IMR-90 (cell line): ENCODE measurements around the gene TLCD5. TPM values are rescaled to one million over a fixed set of nuclear protein-coding genes. Genes with fewer than 3 reads are reported as not detected.

Experiments used
- ATAC-seq: fragments of 200-7000 bp; cut with Tn5 transposase; 2 replicates; pipeline ENCODE4 v1.9.1; 2020; ENCODE audit warnings: low read depth, mild to moderate bottlenecking, moderate library complexity
- BruUV-seq: library from RNA; stranded (reverse); fragments of 400-500 nt; replicated peaks from 2 replicates; lab custom pipeline; 2021; lab: Mats Ljungman, UMichigan
- CTCF ChIA-PET: fragments of 300-600 bp; formaldehyde crosslinking; extraction: SDS; loops from one replicate; lab custom pipeline; 2021; ENCODE audit warnings: antibody characterized with exemption; lab: Yijun Ruan, JAX
- POLR2A ChIA-PET: fragments of 300-600 bp; sonication (Branson Sonifier 250); formaldehyde crosslinking; loops from one replicate; lab custom pipeline; 2022; ENCODE audit warnings: antibody characterized with exemption; ENCODE audit not compliant: unreplicated experiment; lab: Charles Lee
- DNase-seq: peaks from one replicate; pipeline ENCODE4 v3.0.0; 2013
- H2AFZ ChIP-seq: replicated peaks from 2 replicates; pipeline ENCODE3; 2013; ENCODE audit warnings: low read length, mild to moderate bottlenecking; ENCODE audit not compliant: poor library complexity
- H2AK5ac ChIP-seq: 2 replicates; pipeline ENCODE4 v1.6.1; 2013; ENCODE audit warnings: low read depth, low read length, inconsistent platforms
- H2AK9ac ChIP-seq: replicated peaks from 2 replicates; pipeline ENCODE3; 2013; ENCODE audit warnings: mild to moderate bottlenecking, low read depth, low read length, moderate library complexity; ENCODE audit not compliant: poor library complexity
- H2BK120ac ChIP-seq: 2 replicates; pipeline ENCODE4 v1.6.1; 2013; ENCODE audit warnings: low read depth, low read length, inconsistent platforms
- H2BK15ac ChIP-seq: 3 replicates; pipeline ENCODE4 v1.6.1; 2013; ENCODE audit warnings: low read depth, low read length, inconsistent platforms
- H2BK20ac ChIP-seq: 2 replicates; pipeline ENCODE4 v1.6.1; 2013; ENCODE audit warnings: low read depth, mild to moderate bottlenecking, inconsistent platforms, low read length, moderate library complexity
- H2BK5ac ChIP-seq: 2 replicates; pipeline ENCODE4 v1.6.1; 2013; ENCODE audit warnings: mild to moderate bottlenecking, low read depth, low read length, inconsistent platforms; ENCODE audit not compliant: poor library complexity, severe bottlenecking
- H3K14ac ChIP-seq: replicated peaks from 2 replicates; pipeline ENCODE4 v1.6.1; 2013; ENCODE audit warnings: low read depth, low read length, inconsistent platforms
- H3K18ac ChIP-seq: 2 replicates; pipeline ENCODE4 v1.6.1; 2013; ENCODE audit warnings: low read depth, low read length, control low read depth
- H3K23ac ChIP-seq: 2 replicates; pipeline ENCODE4 v1.6.1; 2013; ENCODE audit warnings: low read depth, low read length, inconsistent platforms
- H3K27ac ChIP-seq: 2 replicates; pipeline ENCODE4 v1.5.1; 2013; ENCODE audit warnings: mild to moderate bottlenecking, control low read depth, low read length; ENCODE audit not compliant: insufficient read depth
- H3K27me3 ChIP-seq: 2 replicates; pipeline ENCODE4 v1.6.1; 2013; ENCODE audit warnings: low read length; ENCODE audit not compliant: control insufficient read depth, insufficient read depth
- H3K36me3 ChIP-seq: 2 replicates; pipeline ENCODE4 v1.6.1; 2013; ENCODE audit warnings: low read length, mixed read lengths; ENCODE audit not compliant: control insufficient read depth, insufficient read depth
- H3K4ac ChIP-seq: 2 replicates; pipeline ENCODE4 v1.6.1; 2013; ENCODE audit warnings: low read depth, low read length, inconsistent platforms
- H3K4me1 ChIP-seq: 2 replicates; pipeline ENCODE4 v1.6.1; 2013; ENCODE audit warnings: low read length, mixed read lengths; ENCODE audit not compliant: control insufficient read depth, insufficient read depth
- H3K4me2 ChIP-seq: 2 replicates; pipeline ENCODE4 v1.6.1; 2013; ENCODE audit warnings: low read depth, mild to moderate bottlenecking, control low read depth, low read length, moderate library complexity
- H3K4me3 ChIP-seq: 2 replicates; pipeline ENCODE4 v1.5.1; 2013; ENCODE audit warnings: low read depth, mild to moderate bottlenecking, control low read depth, low read length, moderate library complexity; ENCODE audit not compliant: insufficient read depth
- H3K56ac ChIP-seq: 2 replicates; pipeline ENCODE4 v1.6.1; 2013; ENCODE audit warnings: low read length, inconsistent platforms; ENCODE audit not compliant: insufficient read depth; ENCODE audit errors: extremely low read depth
- H3K79me1 ChIP-seq, 2 experiments: 2 replicates each; pipeline ENCODE4 v1.6.1; 2013; ENCODE audit warnings: low read length in 2 of 2, inconsistent platforms in 1 of 2, low read depth in 1 of 2
- H3K9ac ChIP-seq: 2 replicates; pipeline ENCODE4 v1.6.1; 2013; ENCODE audit warnings: low read depth, low read length, control low read depth
- H3K9me1 ChIP-seq: 2 replicates; pipeline ENCODE4 v1.6.1; 2013; ENCODE audit warnings: low read length, inconsistent platforms; ENCODE audit not compliant: insufficient read depth
- H3K9me3 ChIP-seq: 2 replicates; pipeline ENCODE4 v1.6.1; 2013; ENCODE audit warnings: low read length; ENCODE audit not compliant: control insufficient read depth, insufficient read depth
- H4K20me1 ChIP-seq: 2 replicates; pipeline ENCODE4 v1.6.1; 2013; ENCODE audit warnings: low read length, inconsistent platforms; ENCODE audit not compliant: insufficient read depth
- H4K5ac ChIP-seq: 2 replicates; pipeline ENCODE4 v1.6.1; 2013; ENCODE audit warnings: mild to moderate bottlenecking, low read depth, low read length, control low read depth
- H4K8ac ChIP-seq, 2 experiments: 2 replicates each; pipeline ENCODE4 v1.6.1; 2013; ENCODE audit warnings: low read depth in 2 of 2, low read length in 2 of 2, control low read depth in 1 of 2, inconsistent platforms in 1 of 2
- H4K91ac ChIP-seq: 2 replicates; pipeline ENCODE4 v1.6.1; 2013; ENCODE audit warnings: low read depth, low read length, inconsistent platforms; ENCODE audit not compliant: insufficient read depth
- MAFK ChIP-seq: IDR thresholded peaks from 2 replicates; pipeline ENCODE4 v1.6.1; 2012; ENCODE audit warnings: low read depth, low read length, improper control_type of control experiment
- POLR2A ChIP-seq: IDR thresholded peaks from 2 replicates; pipeline ENCODE4 v1.6.1; 2012; ENCODE audit warnings: mild to moderate bottlenecking, low read depth, low read length
- RAD21 ChIP-seq: IDR thresholded peaks from 2 replicates; pipeline ENCODE4 v1.6.1; 2012; ENCODE audit warnings: low read length, improper control_type of control experiment
- WGBS, 2 experiments: methylation state at CpG; one replicate each; pipeline versions ENCODE4 v1.1.5 to v1.1.7; 2013; ENCODE audit warnings: missing lambda C conversion rate in 2 of 2; ENCODE audit not compliant: insufficient read length in 1 of 2; ENCODE audit errors: extremely low coverage in 2 of 2; 5-methylcytosine and 5-hydroxymethylcytosine counted together
- dilution Hi-C: fragments of 300-500 bp; cut with HindIII; formaldehyde crosslinking; loops from one replicate; pipeline ENCODE4 v1.14.3; 2018; ENCODE audit warnings: low sequenced_read_pairs; ENCODE audit not compliant: unreplicated experiment
- in situ Hi-C: fragments of 300-500 bp; cut with MboI; formaldehyde crosslinking; loops from 3 replicates; pipeline ENCODE4 v1.14.3; 2019; ENCODE audit warnings: low sequenced_read_pairs, inconsistent platforms, mixed read lengths
- intact Hi-C: fragments of 100-400 bp; cut with micrococcal nuclease; formaldehyde crosslinking; loops from 2 replicates; pipeline ENCODE4 v1.10.0; 2022
- polyA plus RNA-seq, 3 experiments: library from polyadenylated mRNA; depleted of rRNA; stranded (reverse); fragments of >200 nt; gene quantifications; 2 replicates each; pipeline ENCODE4 v1.2.3, GENCODE V29; 2012; ENCODE audit warnings: low replicate concordance in 1 of 3
- total RNA-seq: library from RNA; depleted of rRNA; stranded (reverse); fragments of >200 nt; gene quantifications from 2 replicates; pipeline ENCODE4 v1.2.3, GENCODE V29; 2012
- TF ChIP-seq, protein P1 (sequence below): fragments of 150-350 bp; IDR thresholded peaks from 2 replicates; pipeline ENCODE4 v1.6.1; 2017; ENCODE audit warnings: mild to moderate bottlenecking, antibody characterized with exemption, low read length, low read depth

The TLCD5 gene
- total and polyA plus RNA-seq, 2 of the 4 experiments (the other 2 are of a cell fraction) = 9.5 to 11.5 TPM

- Histone ChIP-seq H4K8ac (0 out of 4 replicates have a peak overlapping the region, but pooled peaks of 1 of the 2 experiments have one; percentile 25), H2BK5ac (peak overlapping the region; percentile 13), H2AK9ac (no peak overlapping the region), H3K18ac (no peak overlapping the region), H2BK20ac (peak overlapping the region; percentile 72), H3K23ac (peak overlapping the region; percentile 11; the same call in 1 of the 2 replicates), H3K9ac (no peak overlapping the region), H3K27ac (peak overlapping the region; percentile 8; the same call in 1 of the 2 replicates), H3K4me3 (no peak overlapping the region), H4K91ac (peak overlapping the region; percentile 75), H3K4ac (peak overlapping the region; percentile 61), H3K9me3 (no peaks in the 10 kb centered on the region), H3K4me1 (peaks cover 16% of the 10 kb centered on the region), H3K36me3 (peaks cover 9% of the 10 kb centered on the region), H3K27me3 (no peaks in the 10 kb centered on the region), H4K5ac (no peak overlapping the region), H3K79me1 (peaks cover 33 to 60% of the 10 kb centered on the region in 2 experiments), H3K4me2 (no peak overlapping the region), H4K20me1 (peaks cover 4% of the 10 kb centered on the region; the same call in 1 of the 2 replicates), H3K9me1 (peaks cover 18% of the 10 kb centered on the region), H3K56ac (no peak overlapping the region), H3K14ac (peak overlapping the region; percentile 61), H2AFZ (no peak overlapping the region), H2AK5ac (peak overlapping the region; percentile 81), H2BK15ac (0 out of 3 replicates have a peak overlapping the region, but pooled peaks have one; percentile 71), H2BK120ac (peak overlapping the region; percentile 78)
- CTCF ChIA-PET = no interaction called here
- no CpG with 5 or more reads among the region's 3 CpGs for WGBS, 2 experiments
- POLR2A ChIA-PET = no interaction called here
- intact Hi-C loops (no loop called here), dilution Hi-C loops (no loop called here), in situ Hi-C loops (loop anchor here (25.0 kb wide), 1 partner anchor 108 kb away; no protein-coding TSS in a partner anchor)
- no TSS peak for BruUV-seq
- no peak for ATAC-seq
- DNase-seq = no peak
- TF ChIP-seq RAD21 (no peak), POLR2A (no peak), MAFK (no peak)
- TF ChIP-seq, protein P1, sequence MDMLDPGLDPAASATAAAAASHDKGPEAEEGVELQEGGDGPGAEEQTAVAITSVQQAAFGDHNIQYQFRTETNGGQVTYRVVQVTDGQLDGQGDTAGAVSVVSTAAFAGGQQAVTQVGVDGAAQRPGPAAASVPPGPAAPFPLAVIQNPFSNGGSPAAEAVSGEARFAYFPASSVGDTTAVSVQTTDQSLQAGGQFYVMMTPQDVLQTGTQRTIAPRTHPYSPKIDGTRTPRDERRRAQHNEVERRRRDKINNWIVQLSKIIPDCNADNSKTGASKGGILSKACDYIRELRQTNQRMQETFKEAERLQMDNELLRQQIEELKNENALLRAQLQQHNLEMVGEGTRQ = no peak
These were observed 4.5 kb downstream of the TLCD5 start for GRCh38 chr11:120329556-120329955.
